ENCODE data around the gene CLMN.

- TF ChIP-seq CEBPB (IDR thresholded peaks at IDR 0.05; ENCODE audit: low read depth, low read length) = no peak
- TF ChIP-seq RFX5 (IDR thresholded peaks at IDR 0.05; ENCODE audit: low read depth, low read length) = no peak
- no peak for TF ChIP-seq POLR2A (IDR thresholded peaks at IDR 0.05; ENCODE audit: low read depth, low read length)
- TF ChIP-seq CTCF (conservative IDR thresholded peaks at IDR 0.05; ENCODE audit: low read depth, low read length) = no peak
- TF ChIP-seq MAFK (IDR thresholded peaks at IDR 0.05; ENCODE audit: low read depth, low read length) = no peak
- no peak for TF ChIP-seq RCOR1 (IDR thresholded peaks at IDR 0.05; ENCODE audit: insufficient replicate concordance, low read length)
Observed at GRCh38 chr14:95311752-95312151, 8.0 kb downstream of the CLMN start.

All from IMR-90 (cell line).